GM18508 (cell line): ENCODE data around the gene LPO.

Experiments used
- ATAC-seq: cut with Tn5 transposase; IDR thresholded peaks from one replicate; pipeline ENCODE4 v1.9.1; 2021; ENCODE audit warnings: moderate number of reproducible peaks; ENCODE audit not compliant: insufficient read depth, unreplicated experiment

The LPO gene

GRCh38 chr17:58275417-58275816 is 37.0 kb downstream of the LPO start:
- ATAC-seq: no peak

DNA sequence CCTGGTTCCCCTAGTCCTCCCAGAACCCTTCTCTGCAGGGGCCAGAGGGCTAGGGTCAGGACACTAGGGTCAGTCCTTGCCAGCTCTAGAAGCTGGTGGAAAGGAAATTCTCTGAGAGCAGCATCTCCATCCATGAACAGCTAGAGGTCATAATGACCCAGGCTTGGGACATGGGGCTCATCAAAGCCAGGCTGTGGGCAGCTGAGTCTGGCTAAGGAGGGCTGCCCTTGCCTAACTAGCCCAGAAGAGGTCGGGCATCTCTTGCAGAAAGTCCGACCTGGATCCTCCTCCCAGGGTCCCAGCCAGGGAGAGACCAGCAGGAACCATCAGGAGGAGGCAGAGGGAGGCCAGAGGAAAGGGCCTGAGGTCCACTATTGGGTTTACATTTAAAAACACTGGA is 38.0 kb downstream of the LPO start:
- no peak for ATAC-seq

- ATAC-seq: no peak
Observed at GRCh38 chr17:58277107-58277801, 38.9 kb downstream of the LPO start.

GRCh38 chr17:58277802-58278595 is 39.6 kb downstream of the LPO start:
- no peak for ATAC-seq

- no peak for ATAC-seq
Observed at GRCh38 chr17:58278661-58279015, 40.3 kb downstream of the LPO start.

DNA sequence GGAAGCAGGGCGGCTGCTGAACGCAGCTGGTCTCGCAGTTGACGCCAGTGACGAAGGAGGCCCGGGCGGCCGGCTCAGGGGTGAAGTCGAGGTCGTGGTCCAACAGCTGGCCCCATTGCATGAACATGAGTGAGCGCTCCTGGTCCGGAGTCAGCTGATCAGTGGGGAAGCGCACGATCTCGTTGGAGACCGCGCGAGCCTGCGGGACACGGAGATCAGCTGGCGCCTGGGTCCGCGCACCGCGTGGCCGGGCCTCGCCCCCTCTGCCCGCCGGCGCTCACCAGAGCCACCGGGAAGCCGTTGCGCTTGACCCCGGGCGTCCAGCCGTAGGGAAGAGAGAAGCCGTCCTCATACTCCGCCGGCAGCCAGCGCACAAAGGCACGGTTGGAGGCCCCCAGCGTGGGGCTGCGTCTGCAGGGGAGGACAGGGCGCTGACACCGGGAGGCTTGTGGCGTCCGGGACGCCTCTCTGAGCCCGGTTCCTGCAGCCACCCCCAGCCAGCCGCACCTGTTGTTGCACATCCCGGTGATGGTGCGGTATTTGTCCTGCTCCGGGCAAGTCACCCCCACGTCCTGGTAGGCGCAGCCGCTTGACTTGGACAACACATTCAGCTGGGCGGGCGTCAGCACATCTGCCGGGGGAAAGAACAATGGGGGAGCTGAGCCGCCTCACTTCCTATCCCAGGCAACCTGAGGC is 40.8 kb downstream of the LPO start:
- ATAC-seq: no peak

- ATAC-seq: no peak
Observed at GRCh38 chr17:58279736-58280479, 41.5 kb downstream of the LPO start.

GRCh38 chr17:58280480-58281217 is 42.3 kb downstream of the LPO start, which contains the start of gene MPO:
Gene MPO (minus strand): TSS chr17:58280935. CDS start chr17:58280758, 177 bp downstream.
- ATAC-seq: no peak

DNA sequence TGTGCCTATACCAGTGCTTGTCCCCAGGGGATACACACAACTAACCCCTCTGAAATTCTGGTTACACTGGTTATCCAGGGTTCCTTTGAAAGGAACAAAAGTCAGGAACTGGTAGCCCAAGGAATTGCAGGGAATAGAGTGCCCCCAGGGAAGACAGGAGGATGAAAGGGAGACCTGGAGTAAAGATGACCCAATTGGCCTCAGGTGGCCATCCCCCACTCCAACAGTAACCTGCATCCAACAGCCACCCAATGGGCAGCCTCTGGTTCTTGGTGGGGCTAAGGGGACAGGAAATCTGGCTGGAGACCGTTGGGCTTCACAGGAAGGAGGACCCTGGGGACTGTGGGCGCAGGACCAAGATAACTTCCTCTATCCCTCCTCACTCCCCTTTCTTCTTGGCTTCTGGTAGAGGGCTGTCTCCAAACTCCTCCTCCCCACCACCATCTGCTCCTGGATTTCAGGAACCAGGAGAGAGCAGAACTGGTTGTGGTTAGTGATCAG is 43.2 kb downstream of the LPO start:
- ATAC-seq: no peak

GRCh38 chr17:58282442-58282841 is 44.1 kb downstream of the LPO start:
- ATAC-seq: no peak

GRCh38 chr17:58283674-58284612 is 45.6 kb downstream of the LPO start:
- no peak for ATAC-seq

GRCh38 chr17:58284613-58285421 is 46.4 kb downstream of the LPO start:
- ATAC-seq: no peak

DNA sequence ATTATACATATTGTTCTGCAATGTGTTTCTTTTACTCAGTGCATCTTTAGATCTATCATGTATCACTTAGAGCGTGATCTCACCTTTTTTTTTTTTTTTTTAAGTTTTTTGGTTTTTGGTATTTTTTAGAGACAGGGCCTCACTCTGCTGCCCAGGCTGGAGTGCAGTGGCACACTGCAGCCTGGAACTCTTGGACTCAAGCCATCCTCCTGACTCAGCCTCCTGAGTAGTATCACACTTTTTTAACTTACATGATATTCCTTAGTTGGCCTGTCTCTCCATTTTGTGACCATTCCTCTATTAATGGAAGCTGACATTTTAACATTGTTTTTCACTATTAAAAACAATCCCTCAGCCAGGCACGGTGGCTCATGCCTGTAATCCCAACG is 47.0 kb downstream of the LPO start:
- ATAC-seq: no peak

GRCh38 chr17:58289869-58290268 is 51.5 kb downstream of the LPO start:
- no peak for ATAC-seq

- no peak for ATAC-seq
Observed at GRCh38 chr17:58291246-58291645, 52.9 kb downstream of the LPO start.

GRCh38 chr17:58294034-58294433 is 55.6 kb downstream of the LPO start:
- no peak for ATAC-seq

DNA sequence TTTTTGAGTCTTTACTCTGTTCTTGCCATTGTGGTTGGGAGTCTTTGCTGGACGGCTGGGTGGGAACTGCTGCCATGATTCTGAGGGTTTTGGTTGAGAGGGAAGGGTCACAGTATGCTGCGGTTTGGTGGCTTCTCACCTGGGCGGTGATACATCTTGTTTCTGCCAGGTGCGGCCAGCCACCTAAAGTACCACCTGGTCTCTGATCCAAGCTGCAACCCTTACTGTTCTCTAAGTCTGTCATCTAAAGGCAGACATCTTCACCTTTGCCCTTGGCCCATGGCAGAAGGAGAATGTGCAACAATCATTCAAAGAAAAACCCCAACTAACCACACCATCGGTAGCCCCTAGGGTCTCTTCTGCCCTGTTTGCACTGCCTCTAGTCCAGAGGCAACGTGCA is 62.0 kb downstream of the LPO start:
- ATAC-seq: no peak
